DOHH2 (cell line): ENCODE measurements around the gene PRRC2B.
"Not testable (repeated sequence)": the region's sequence is repeated elsewhere in the genome, so short reads cannot be mapped to it uniquely, and the experiment has no call there.

Experiments used
- H3F3A ChIP-seq: fragments of 200-600 bp; sonication (generic), shearing (Covaris generic); 2 replicates; pipeline ENCODE4 v1.6.0; 2016; ENCODE audit warnings: antibody characterized with exemption, mild to moderate bottlenecking; ENCODE audit not compliant: control insufficient read depth, insufficient read depth
- H3K27ac ChIP-seq: fragments of 200-600 bp; sonication (generic); 2 replicates; pipeline ENCODE4 v1.5.1; 2014; ENCODE audit warnings: low read depth, mild to moderate bottlenecking, low read length, moderate library complexity
- H3K27me3 ChIP-seq: fragments of 200-600 bp; sonication (generic); 2 replicates; pipeline ENCODE4 v1.6.1; 2014; ENCODE audit warnings: mild to moderate bottlenecking, low read length, mixed read lengths; ENCODE audit not compliant: control insufficient read depth
- H3K36me3 ChIP-seq: fragments of 200-600 bp; sonication (generic); 2 replicates; pipeline ENCODE4 v1.6.1; 2014; ENCODE audit warnings: mild to moderate bottlenecking, low read length, moderate library complexity, mixed read lengths; ENCODE audit not compliant: control insufficient read depth
- H3K4me1 ChIP-seq: fragments of 200-600 bp; sonication (generic); 2 replicates; pipeline ENCODE4 v1.6.1; 2014; ENCODE audit warnings: mild to moderate bottlenecking, low read length, mixed read lengths; ENCODE audit not compliant: control insufficient read depth
- H3K4me2 ChIP-seq: fragments of 200-600 bp; sonication (generic); 2 replicates; pipeline ENCODE4 v1.6.0; 2014; ENCODE audit warnings: mild to moderate bottlenecking, low read length, moderate library complexity
- H3K4me3 ChIP-seq: fragments of 200-600 bp; sonication (generic); 2 replicates; pipeline ENCODE4 v1.5.1; 2014; ENCODE audit warnings: mild to moderate bottlenecking, low read length, mixed read lengths
- H3K79me2 ChIP-seq: fragments of 200-600 bp; sonication (generic); 2 replicates; pipeline ENCODE4 v1.6.1; 2014; ENCODE audit warnings: mild to moderate bottlenecking, low read length, mixed read lengths; ENCODE audit not compliant: control insufficient read depth
- H3K9me2 ChIP-seq: fragments of 200-600 bp; sonication (generic); replicated peaks from 2 replicates; pipeline ENCODE4 v1.6.1; 2014; ENCODE audit warnings: mild to moderate bottlenecking, low read length, mixed read lengths; ENCODE audit not compliant: control insufficient read depth
- H3K9me3 ChIP-seq: fragments of 200-600 bp; sonication (generic); 2 replicates; pipeline ENCODE4 v1.6.1; 2014; ENCODE audit warnings: antibody characterized with exemption, low read length, mixed read lengths; ENCODE audit not compliant: control insufficient read depth, insufficient read depth
- H4K20me1 ChIP-seq: fragments of 200-600 bp; sonication (generic); 2 replicates; pipeline ENCODE4 v1.6.0; 2014; ENCODE audit warnings: low read depth, mild to moderate bottlenecking, antibody characterized with exemption, low read length, moderate library complexity; ENCODE audit not compliant: control insufficient read depth, insufficient read depth
- CTCF ChIP-seq: fragments of 200-600 bp; sonication (generic); IDR thresholded peaks from one replicate; pipeline ENCODE4 v1.5.1; 2014; ENCODE audit warnings: antibody characterized with exemption, mild to moderate bottlenecking, low read depth, low read length; ENCODE audit not compliant: poor library complexity, severe bottlenecking
- EZH2phosphoT487 ChIP-seq: fragments of 200-600 bp; sonication (generic); IDR thresholded peaks from 2 replicates; pipeline ENCODE4 v1.6.1; 2017; ENCODE audit warnings: borderline replicate concordance, mild to moderate bottlenecking, antibody characterized with exemption, low read length, moderate library complexity, mixed read lengths

PRRC2B gene

GRCh38 chr9:131349881-131350563 is 43.9 kb upstream of the PRRC2B start:
- Histone ChIP-seq H3K4me3 (peak overlapping the region; percentile 44), H3K9me2 (no peaks in the 10 kb centered on the region)

GRCh38 chr9:131356479-131356878 is 37.4 kb upstream of the PRRC2B start:
- H3K79me2 ChIP-seq, H3K9me2 ChIP-seq, H3K36me3 ChIP-seq, H3K27ac ChIP-seq, H3K4me1 ChIP-seq, H4K20me1 ChIP-seq, H3K9me3 ChIP-seq, H3F3A ChIP-seq, H3K4me3 ChIP-seq, H3K4me2 ChIP-seq: not testable (repeated sequence)
- H3K27me3 ChIP-seq: peaks cover 10% of the 10 kb centered on the region

More at GRCh38 chr9:131349881-131350563, 43.9 kb upstream of the PRRC2B start:
- Histone ChIP-seq H3K4me1 (peaks cover 14% of the 10 kb centered on the region), H3K27ac (no peak overlapping the region), H3F3A (no peaks in the 10 kb centered on the region), H3K4me2 (peak overlapping the region; percentile 65), H3K27me3 (no peaks in the 10 kb centered on the region), H3K79me2 (no peaks in the 10 kb centered on the region), H4K20me1 (peaks cover 3% of the 10 kb centered on the region; the same call in 1 of the 2 replicates), H3K36me3 (no peaks in the 10 kb centered on the region), H3K9me3 (no peaks in the 10 kb centered on the region)
- TF ChIP-seq EZH2phosphoT487: no peak
- peak; percentile 85 for TF ChIP-seq CTCF

GRCh38 chr9:131358556-131358955 is 35.3 kb upstream of the PRRC2B start:
- no peaks in the 10 kb centered on the region for H4K20me1 ChIP-seq
- H3K9me3 ChIP-seq: no peaks in the 10 kb centered on the region
- no peak for TF ChIP-seq CTCF
- TF ChIP-seq EZH2phosphoT487: no peak
- H3F3A ChIP-seq: no peaks in the 10 kb centered on the region
- H3K4me2 ChIP-seq: no peak overlapping the region
- no peak overlapping the region for H3K27ac ChIP-seq
- no peak overlapping the region for H3K4me3 ChIP-seq
- H3K79me2 ChIP-seq: no peaks in the 10 kb centered on the region
- no peaks in the 10 kb centered on the region for H3K9me2 ChIP-seq
- H3K27me3 ChIP-seq: peaks cover 10% of the 10 kb centered on the region
- no peaks in the 10 kb centered on the region for H3K36me3 ChIP-seq
- peaks cover 3% of the 10 kb centered on the region for H3K4me1 ChIP-seq

- H3F3A ChIP-seq: no peaks in the 10 kb centered on the region
- no peak overlapping the region for H3K27ac ChIP-seq
- TF ChIP-seq EZH2phosphoT487 (no peak), CTCF (no peak)
- peaks cover 8% of the 10 kb centered on the region for H3K27me3 ChIP-seq
- no peaks in the 10 kb centered on the region for H4K20me1 ChIP-seq
- H3K79me2 ChIP-seq: no peaks in the 10 kb centered on the region
- peaks cover 2% of the 10 kb centered on the region for H3K4me1 ChIP-seq
- no peak overlapping the region for H3K4me2 ChIP-seq
- no peaks in the 10 kb centered on the region for H3K9me2 ChIP-seq
- no peak overlapping the region for H3K4me3 ChIP-seq
- H3K9me3 ChIP-seq: no peaks in the 10 kb centered on the region
- H3K36me3 ChIP-seq: no peaks in the 10 kb centered on the region
These were observed 32.6 kb upstream of the PRRC2B start for GRCh38 chr9:131361202-131361833.
